ENCODE measurements around the gene PDGFC. TPM values are rescaled to one million over a fixed set of nuclear protein-coding genes. Genes with fewer than 3 reads are reported as not detected.
A peak's percentile ranks its signal among the peaks of the same experiment; 100 is the strongest.

Gene PDGFC
- polyA plus RNA-seq, 1 donor (not counting 4 experiments of a cell fraction or from before 2014, with no cell fraction given), result 29.7 TPM

DNA sequence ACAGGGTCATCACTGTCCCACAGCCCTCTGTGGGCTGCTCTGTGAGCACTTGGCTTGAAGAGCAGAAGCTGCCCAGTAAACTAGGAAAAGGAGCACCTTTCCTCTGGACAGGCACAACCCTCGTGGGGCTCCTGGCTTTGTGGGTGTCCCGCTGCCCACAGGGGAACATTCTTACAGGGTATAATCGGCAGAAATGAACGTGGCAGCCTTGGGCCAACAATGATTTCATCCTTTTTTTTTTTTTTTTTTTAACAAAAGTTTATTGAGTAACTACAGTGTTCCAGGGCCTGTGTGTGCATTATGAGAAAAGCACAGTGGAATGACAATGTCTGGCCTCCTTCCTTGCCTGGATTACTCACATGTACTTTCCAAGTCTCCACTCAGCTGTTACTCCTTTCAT is 197.2 kb downstream of the PDGFC start:
- H3K9me1 ChIP-seq (ENCODE audit: control insufficient read depth, extremely low read depth, insufficient read depth, low read length), result no peaks in the 10 kb centered on the region
- H3K27me3 ChIP-seq (ENCODE audit: control insufficient read depth, extremely low read depth, insufficient read depth, low read length), result no peaks in the 10 kb centered on the region
- peak overlapping the region; percentile 96 for H3K27ac ChIP-seq (ENCODE audit: control insufficient read depth, insufficient read depth, low read length)
- no peaks in the 10 kb centered on the region for H3K9me3 ChIP-seq (ENCODE audit: control insufficient read depth, low read depth, low read length)
- peaks cover 0 to 3% of the 10 kb centered on the region in 2 experiments for H3K36me3 ChIP-seq (ENCODE audit: control insufficient read depth in 2 of 2, extremely low read depth in 1 of 2, insufficient read depth in 2 of 2, low read length in 2 of 2)
- H3K9ac ChIP-seq (ENCODE audit: control insufficient read depth, extremely low read depth, insufficient read depth, low read length), result peak overlapping the region; percentile 89
- dilution Hi-C loops (cut with MboI; ENCODE audit: extremely low pct_ligation_motif_present, low sequenced_read_pairs), result no loop called here
- peak overlapping the region; percentile 35 to 78 (median 76) for H3K4me3 ChIP-seq (ENCODE audit: control insufficient read depth in 2 of 3, extremely low read depth in 1 of 3, insufficient read depth in 2 of 3, low read depth in 1 of 3, low read length in 3 of 3)
- no peaks in the 10 kb centered on the region for H4K20me1 ChIP-seq (ENCODE audit: control insufficient read depth, extremely low read depth, insufficient read depth, low read length)
- FAIRE-seq (peak; percentile 44), DNase-seq (ENCODE audit: low read depth, low spot score) (no peak)
- TF ChIP-seq EZH2 (IDR thresholded peaks at IDR 0.05; ENCODE audit: low read length), result no peak
- TF ChIP-seq, protein P1, sequence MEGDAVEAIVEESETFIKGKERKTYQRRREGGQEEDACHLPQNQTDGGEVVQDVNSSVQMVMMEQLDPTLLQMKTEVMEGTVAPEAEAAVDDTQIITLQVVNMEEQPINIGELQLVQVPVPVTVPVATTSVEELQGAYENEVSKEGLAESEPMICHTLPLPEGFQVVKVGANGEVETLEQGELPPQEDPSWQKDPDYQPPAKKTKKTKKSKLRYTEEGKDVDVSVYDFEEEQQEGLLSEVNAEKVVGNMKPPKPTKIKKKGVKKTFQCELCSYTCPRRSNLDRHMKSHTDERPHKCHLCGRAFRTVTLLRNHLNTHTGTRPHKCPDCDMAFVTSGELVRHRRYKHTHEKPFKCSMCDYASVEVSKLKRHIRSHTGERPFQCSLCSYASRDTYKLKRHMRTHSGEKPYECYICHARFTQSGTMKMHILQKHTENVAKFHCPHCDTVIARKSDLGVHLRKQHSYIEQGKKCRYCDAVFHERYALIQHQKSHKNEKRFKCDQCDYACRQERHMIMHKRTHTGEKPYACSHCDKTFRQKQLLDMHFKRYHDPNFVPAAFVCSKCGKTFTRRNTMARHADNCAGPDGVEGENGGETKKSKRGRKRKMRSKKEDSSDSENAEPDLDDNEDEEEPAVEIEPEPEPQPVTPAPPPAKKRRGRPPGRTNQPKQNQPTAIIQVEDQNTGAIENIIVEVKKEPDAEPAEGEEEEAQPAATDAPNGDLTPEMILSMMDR (optimal IDR thresholded peaks at IDR 0.05 in 1 of 3, IDR thresholded peaks at IDR 0.05 in 1 of 3, conservative IDR thresholded peaks at IDR 0.05 in 1 of 3; ENCODE audit: extremely low read depth in 1 of 3, insufficient read depth in 2 of 3, low read length in 3 of 3), result no peak
- H2AFZ ChIP-seq (ENCODE audit: control insufficient read depth, low read length), result no peak overlapping the region
- peak overlapping the region; percentile 99 for H3K4me2 ChIP-seq (ENCODE audit: control insufficient read depth, extremely low read depth, insufficient read depth, low read depth, low read length)
- H3K4me1 ChIP-seq (ENCODE audit: control insufficient read depth, extremely low read depth, insufficient read depth, low read length), result peaks cover 84% of the 10 kb centered on the region
- peaks cover 26% of the 10 kb centered on the region for H3K79me2 ChIP-seq (ENCODE audit: control insufficient read depth, insufficient read depth, low read length)

DNA sequence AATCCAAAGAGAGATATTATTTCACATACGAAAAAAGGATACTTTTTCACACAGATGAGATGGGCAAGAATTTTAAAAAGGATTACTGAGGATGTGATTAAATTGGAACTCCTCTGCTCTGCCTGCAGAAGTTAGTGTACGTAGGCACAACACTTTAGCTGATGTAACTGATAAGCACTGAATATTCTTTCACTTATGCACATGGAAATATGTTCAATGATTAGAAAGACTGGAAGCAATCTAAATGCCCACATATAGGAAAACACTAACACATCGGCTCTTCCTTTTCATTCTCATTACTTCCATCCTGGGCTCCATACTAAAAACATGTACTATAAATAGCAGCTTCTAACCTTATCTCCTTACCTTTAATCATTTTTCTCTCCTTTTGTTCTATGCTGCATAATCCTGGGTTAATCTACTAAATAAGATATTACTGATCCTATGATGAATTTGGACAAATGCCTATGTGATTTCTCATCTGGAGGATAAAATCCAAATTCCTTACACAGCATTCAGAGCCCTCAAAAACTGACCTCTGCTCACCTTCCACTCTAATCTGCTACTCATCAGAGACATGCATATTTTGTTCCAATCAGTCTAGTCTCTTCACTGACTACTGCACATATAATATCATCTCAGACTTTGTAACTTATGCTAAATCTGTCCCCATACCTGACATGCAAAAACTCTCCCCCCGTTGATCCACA is 197.8 kb downstream of the PDGFC start:
- H3K4me3 ChIP-seq (ENCODE audit: control insufficient read depth in 2 of 3, extremely low read depth in 1 of 3, insufficient read depth in 2 of 3, low read depth in 1 of 3, low read length in 3 of 3), result peak overlapping the region; percentile 35 to 78 (median 76)
- dilution Hi-C loops (cut with MboI; ENCODE audit: extremely low pct_ligation_motif_present, low sequenced_read_pairs), result no loop called here

More for the DNA sequence above, 197.8 kb downstream of the PDGFC start:
- peak overlapping the region; percentile 89 for H3K9ac ChIP-seq (ENCODE audit: control insufficient read depth, extremely low read depth, insufficient read depth, low read length)
- H3K4me2 ChIP-seq (ENCODE audit: control insufficient read depth, extremely low read depth, insufficient read depth, low read depth, low read length), result peak overlapping the region; percentile 99
- TF ChIP-seq, protein P1 (optimal IDR thresholded peaks at IDR 0.05 in 1 of 3, IDR thresholded peaks at IDR 0.05 in 1 of 3, conservative IDR thresholded peaks at IDR 0.05 in 1 of 3; ENCODE audit: extremely low read depth in 1 of 3, insufficient read depth in 2 of 3, low read length in 3 of 3), result no peak
- TF ChIP-seq EZH2 (IDR thresholded peaks at IDR 0.05; ENCODE audit: low read length), result no peak
- no peak overlapping the region for H2AFZ ChIP-seq (ENCODE audit: control insufficient read depth, low read length)
- no peaks in the 10 kb centered on the region for H3K9me1 ChIP-seq (ENCODE audit: control insufficient read depth, extremely low read depth, insufficient read depth, low read length)
- H3K36me3 ChIP-seq (ENCODE audit: control insufficient read depth in 2 of 2, extremely low read depth in 1 of 2, insufficient read depth in 2 of 2, low read length in 2 of 2), result peaks cover 0 to 3% of the 10 kb centered on the region in 2 experiments
- H4K20me1 ChIP-seq (ENCODE audit: control insufficient read depth, extremely low read depth, insufficient read depth, low read length), result no peaks in the 10 kb centered on the region
- no peak for DNase-seq (ENCODE audit: low read depth, low spot score)
- H3K9me3 ChIP-seq (ENCODE audit: control insufficient read depth, low read depth, low read length), result no peaks in the 10 kb centered on the region
- FAIRE-seq, result peak; percentile 79
- peaks cover 79% of the 10 kb centered on the region for H3K4me1 ChIP-seq (ENCODE audit: control insufficient read depth, extremely low read depth, insufficient read depth, low read length)
- peaks cover 26% of the 10 kb centered on the region for H3K79me2 ChIP-seq (ENCODE audit: control insufficient read depth, insufficient read depth, low read length)
- H3K27me3 ChIP-seq (ENCODE audit: control insufficient read depth, extremely low read depth, insufficient read depth, low read length), result no peaks in the 10 kb centered on the region
- H3K27ac ChIP-seq (ENCODE audit: control insufficient read depth, insufficient read depth, low read length), result peak overlapping the region; percentile 96

Measured in keratinocyte (primary cell).